Hair follicular keratinocyte (primary cell): Measurements from ENCODE around the gene OR4C15. TPM values are rescaled to one million over a fixed set of nuclear protein-coding genes. Genes with fewer than 3 reads are reported as not detected.

Source experiments
- total RNA-seq: library from RNA; depleted of rRNA; stranded (reverse); fragments of >200 nt; gene quantifications from 2 replicates; pipeline ENCODE4 v1.2.3, GENCODE V29; 2015

Gene OR4C15
- not detected in 2 replicates for total RNA-seq

DNA sequence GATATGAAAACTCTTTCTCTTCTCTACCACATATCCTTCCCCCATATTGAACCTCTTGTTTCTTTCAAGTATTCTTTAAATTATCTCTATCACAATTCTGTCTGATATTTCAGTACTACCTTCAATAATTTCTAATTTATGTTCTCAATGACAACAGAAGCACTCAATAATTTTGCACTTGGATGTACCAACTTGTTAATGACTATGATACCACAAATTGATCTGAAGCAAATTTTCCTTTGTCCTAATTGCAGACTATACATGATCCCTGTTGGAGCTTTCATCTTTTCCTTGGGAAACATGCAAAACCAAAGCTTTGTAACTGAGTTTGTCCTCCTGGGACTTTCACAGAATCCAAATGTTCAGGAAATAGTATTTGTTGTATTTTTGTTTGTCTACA, at the start of gene OR4C15:
OR4C15 (plus strand) TSS at position 301 of the 400 bp plus-strand sequence; CDS start at position 301, 0 bp downstream.

DNA sequence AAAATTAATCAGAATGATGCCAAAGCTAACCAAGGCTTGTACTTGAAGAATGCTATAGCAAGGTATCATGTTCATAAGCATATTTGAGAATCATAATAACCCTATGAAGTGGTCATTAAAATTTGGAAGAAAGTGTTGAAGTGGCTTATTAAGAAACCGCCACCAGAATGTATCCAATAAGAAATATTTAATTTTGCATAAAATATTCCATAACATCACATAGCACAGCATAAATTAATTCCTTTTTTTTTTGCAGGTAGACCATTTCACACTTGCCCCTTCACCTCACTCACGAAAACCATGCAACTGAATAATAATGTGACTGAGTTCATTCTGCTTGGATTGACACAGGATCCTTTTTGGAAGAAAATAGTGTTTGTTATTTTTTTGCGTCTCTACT, 17.6 kb downstream of the OR4C15 start, which contains the start of gene OR4C16:
OR4C16 (plus strand) TSS at position 301 of the 400 bp plus-strand sequence; CDS start at position 301, 0 bp downstream.

Other genes with a start within 250 kb of the OR4C15 start
- not detected in 2 replicates for gene OR4A16, start 211.3 kb upstream of the OR4C15 start, total RNA-seq
- not detected in 2 replicates for gene OR4A15, start 186.5 kb upstream of the OR4C15 start, total RNA-seq
- gene OR4C16, start 17.7 kb downstream of the OR4C15 start, total RNA-seq = not detected in 2 replicates
- gene OR4C11, start 53.2 kb downstream of the OR4C15 start, total RNA-seq = not detected in 2 replicates
- gene OR4P4, start 80.6 kb downstream of the OR4C15 start, total RNA-seq = not detected in 2 replicates
- not detected in 2 replicates for gene OR4S2, start 93.9 kb downstream of the OR4C15 start, total RNA-seq
- gene OR4C6, start 107.7 kb downstream of the OR4C15 start, total RNA-seq = not detected in 2 replicates
- gene OR5D13, start 219.0 kb downstream of the OR4C15 start, total RNA-seq = not detected in 2 replicates
- not detected in 2 replicates for gene OR5D14, start 241.1 kb downstream of the OR4C15 start, total RNA-seq